K562 (cell line): ENCODE data around the gene OR52W1. TPM values are rescaled to one million over a fixed set of nuclear protein-coding genes. Genes with fewer than 3 reads are reported as not detected.

Experiments
- ARID1B ChIP-seq: fragments of 450-650 bp; IDR thresholded peaks from 2 replicates; pipeline ENCODE4 v1.6.1; 2016; ENCODE audit warnings: antibody characterized with exemption, mild to moderate bottlenecking, inconsistent platforms
- ATF7 ChIP-seq: fragments of 450-650 bp; IDR thresholded peaks from 2 replicates; pipeline ENCODE4 v1.7.1; 2014; ENCODE audit warnings: mild to moderate bottlenecking, moderate library complexity
- CBFB ChIP-seq: sonication (generic); formaldehyde crosslinking; IDR thresholded peaks from 2 replicates; pipeline ENCODE4 v1.4.0; 2020; ENCODE audit warnings: mild to moderate bottlenecking, missing genetic modification reagents
- CGGBP1 ChIP-seq: fragments of 250-450 bp; sonication (Bioruptor Pico); IDR thresholded peaks from 2 replicates; pipeline ENCODE4 v1.9.0; 2021; ENCODE audit warnings: mild to moderate bottlenecking
- CREM ChIP-seq: IDR thresholded peaks from 2 replicates; pipeline ENCODE4 v1.6.1; 2014; ENCODE audit warnings: antibody characterized with exemption, low read depth
- E2F6 ChIP-seq, 2 experiments: IDR thresholded peaks; 2 replicates each; pipeline ENCODE4 v1.6.1; 2011; ENCODE audit warnings: borderline replicate concordance in 1 of 2, control low read depth in 1 of 2, low read depth in 1 of 2, low read length in 1 of 2, mild to moderate bottlenecking in 1 of 2, mixed read lengths in 1 of 2, moderate library complexity in 1 of 2; ENCODE audit not compliant: insufficient read depth in 1 of 2, insufficient read length in 1 of 2, poor library complexity in 1 of 2, severe bottlenecking in 1 of 2; ENCODE audit errors: extremely low read depth in 1 of 2
- FOSL1 ChIP-seq: fragments of 200-800 bp; sonication (Bioruptor generic); conservative IDR thresholded peaks from 2 replicates; pipeline ENCODE4 v1.6.1; 2016; ENCODE audit warnings: missing genetic modification characterization, missing compliant biosample characterization
- KLF1 ChIP-seq: fragments of 450-650 bp; IDR thresholded peaks from 2 replicates; pipeline ENCODE4 v1.6.1; 2016; ENCODE audit warnings: missing genetic modification characterization, missing compliant biosample characterization
- MAFG ChIP-seq: fragments of 450-650 bp; conservative IDR thresholded peaks from 2 replicates; pipeline ENCODE4 v1.6.1; 2016; ENCODE audit warnings: missing genetic modification characterization, missing compliant biosample characterization
- MLX ChIP-seq, 2 experiments: fragments of 450-650 bp in 1 of 2; sonication (generic) in 1 of 2; formaldehyde crosslinking; conservative IDR thresholded peaks; 2 replicates each; pipeline versions ENCODE4 v1.4.0 to v1.8.1; 2020 to 2022; ENCODE audit warnings: mild to moderate bottlenecking in 1 of 2, missing genetic modification reagents in 1 of 2
- TAL1 ChIP-seq: fragments of 450-650 bp; IDR thresholded peaks from 2 replicates; pipeline ENCODE4 v1.6.1; 2016; ENCODE audit warnings: mild to moderate bottlenecking
- TSC22D4 ChIP-seq: fragments of 450-650 bp; IDR thresholded peaks from 2 replicates; pipeline ENCODE4 v1.6.1; 2016; ENCODE audit warnings: missing genetic modification characterization, missing biosample characterization, control low read depth
- ZNF696 ChIP-seq: fragments of 250-450 bp; sonication (Bioruptor Pico); conservative IDR thresholded peaks from 2 replicates; pipeline ENCODE4 v1.4.0; 2020; ENCODE audit warnings: mild to moderate bottlenecking, moderate library complexity
- polyA plus RNA-seq, 8 experiments: library from polyadenylated mRNA; depleted of rRNA in 4 of 8; stranded (reverse) in 5 of 8; unstranded in 3 of 8; fragments of >200 nt; fragmentation: Nextera tagmentation in 2 of 8; fragmentation: Illumina TruSeq in 1 of 8; extraction: Ambion mirVana in 2 of 8; extraction: Trizol in 1 of 8; gene quantifications; 2 replicates each; pipeline versions ENCODE4 v1.2.1 to v1.2.3, GENCODE V29; 2011 to 2014; ENCODE audit warnings: inconsistent platforms in 1 of 8, missing spikeins in 1 of 8
- total RNA-seq, 7 experiments: library from RNA; depleted of rRNA in 6 of 7; stranded (reverse); fragments of >200 nt in 6 of 7; fragmentation: Illumina TruSeq in 2 of 7; extraction: Trizol in 2 of 7; gene quantifications; 2 replicates each; pipeline versions ENCODE4 v1.2.1 to v1.2.3, GENCODE V29; 2011 to 2021; ENCODE audit warnings: low replicate concordance in 1 of 7
- TF ChIP-seq, protein P1 (sequence below): sonication (generic); formaldehyde crosslinking; IDR thresholded peaks from 2 replicates; pipeline ENCODE4 v1.8.0; 2022; ENCODE audit warnings: mild to moderate bottlenecking, missing genetic modification reagents
- TF ChIP-seq, protein P2 (sequence below): fragments of 150-350 bp; IDR thresholded peaks from 2 replicates; pipeline ENCODE4 v1.6.1; 2014; ENCODE audit warnings: low read depth, mild to moderate bottlenecking, low read length, borderline replicate concordance
- TF ChIP-seq, protein P3 (sequence below): fragments of 450-650 bp; IDR thresholded peaks from 2 replicates; pipeline ENCODE4 v1.6.1; 2018; ENCODE audit not compliant: partially characterized antibody

The OR52W1 gene
- total and polyA plus RNA-seq, 9 of the 15 experiments (the other 6 are each of a cell fraction or from before 2014, with no cell fraction given): not detected

DNA sequence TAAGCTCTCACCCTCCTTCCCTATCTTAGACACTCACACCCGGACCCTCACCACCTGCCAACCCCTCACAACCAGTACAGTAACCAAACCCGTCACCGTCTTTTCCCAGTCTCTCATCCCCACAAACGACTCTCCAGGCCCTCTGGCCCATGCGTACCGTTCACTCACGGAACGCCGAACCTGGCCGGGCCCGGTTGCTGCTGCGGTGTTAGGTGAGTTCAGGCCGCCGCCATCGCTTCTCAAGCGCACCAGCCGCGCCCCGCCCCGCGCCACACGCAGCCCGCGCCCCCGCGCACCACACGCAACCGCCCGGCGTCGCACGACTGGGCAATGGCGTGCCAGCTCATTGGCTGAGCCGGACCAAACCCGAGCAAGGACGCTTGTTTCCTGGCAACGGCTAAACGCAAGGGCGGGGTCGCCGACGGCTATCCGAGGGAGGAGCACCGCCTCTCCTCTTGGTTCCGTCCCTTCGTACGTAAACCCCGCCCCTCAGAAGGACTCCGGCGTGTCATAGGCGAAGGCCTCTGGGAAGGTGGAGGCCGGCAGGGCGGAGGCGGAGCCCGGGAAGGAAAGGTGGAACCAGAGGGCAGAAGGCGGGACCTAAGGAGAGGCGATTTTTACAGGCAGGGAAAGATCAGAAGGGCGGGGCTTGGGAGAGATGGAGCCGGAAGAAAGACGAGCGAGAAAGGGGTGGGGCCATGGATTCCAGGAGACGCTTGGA lies 35.5 kb downstream of the OR52W1 start, which contains the start of gene FHIP1B (continued):
- TF ChIP-seq MLX (CRISPR knock-in tag; conservative IDR thresholded peaks at IDR 0.05): no peak
- no peak; the same call in 1 of the 2 replicates for TF ChIP-seq ARID1B
- TF ChIP-seq FOSL1 (tag): no peak
- no peak for TF ChIP-seq TSC22D4 (tag)
- TF ChIP-seq CBFB (CRISPR knock-in tag): no peak
- TF ChIP-seq ZNF696: no peak
- TF ChIP-seq, protein P1, sequence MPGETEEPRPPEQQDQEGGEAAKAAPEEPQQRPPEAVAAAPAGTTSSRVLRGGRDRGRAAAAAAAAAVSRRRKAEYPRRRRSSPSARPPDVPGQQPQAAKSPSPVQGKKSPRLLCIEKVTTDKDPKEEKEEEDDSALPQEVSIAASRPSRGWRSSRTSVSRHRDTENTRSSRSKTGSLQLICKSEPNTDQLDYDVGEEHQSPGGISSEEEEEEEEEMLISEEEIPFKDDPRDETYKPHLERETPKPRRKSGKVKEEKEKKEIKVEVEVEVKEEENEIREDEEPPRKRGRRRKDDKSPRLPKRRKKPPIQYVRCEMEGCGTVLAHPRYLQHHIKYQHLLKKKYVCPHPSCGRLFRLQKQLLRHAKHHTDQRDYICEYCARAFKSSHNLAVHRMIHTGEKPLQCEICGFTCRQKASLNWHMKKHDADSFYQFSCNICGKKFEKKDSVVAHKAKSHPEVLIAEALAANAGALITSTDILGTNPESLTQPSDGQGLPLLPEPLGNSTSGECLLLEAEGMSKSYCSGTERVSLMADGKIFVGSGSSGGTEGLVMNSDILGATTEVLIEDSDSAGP (CRISPR knock-in tag): no peak; the same call in 1 of the 2 replicates
- TF ChIP-seq KLF1: peak; percentile 54; the same call in 1 of the 2 replicates
- TF ChIP-seq E2F6 (IDR thresholded peaks at IDR 0.05; ENCODE audit: borderline replicate concordance in 1 of 2, extremely low read depth in 1 of 2, insufficient read depth in 1 of 2, insufficient read length in 1 of 2, low read depth in 1 of 2, low read length in 1 of 2, poor library complexity in 1 of 2, severe bottlenecking in 1 of 2): peak in 1 of 2 experiments; percentile 72
- TF ChIP-seq, protein P2, sequence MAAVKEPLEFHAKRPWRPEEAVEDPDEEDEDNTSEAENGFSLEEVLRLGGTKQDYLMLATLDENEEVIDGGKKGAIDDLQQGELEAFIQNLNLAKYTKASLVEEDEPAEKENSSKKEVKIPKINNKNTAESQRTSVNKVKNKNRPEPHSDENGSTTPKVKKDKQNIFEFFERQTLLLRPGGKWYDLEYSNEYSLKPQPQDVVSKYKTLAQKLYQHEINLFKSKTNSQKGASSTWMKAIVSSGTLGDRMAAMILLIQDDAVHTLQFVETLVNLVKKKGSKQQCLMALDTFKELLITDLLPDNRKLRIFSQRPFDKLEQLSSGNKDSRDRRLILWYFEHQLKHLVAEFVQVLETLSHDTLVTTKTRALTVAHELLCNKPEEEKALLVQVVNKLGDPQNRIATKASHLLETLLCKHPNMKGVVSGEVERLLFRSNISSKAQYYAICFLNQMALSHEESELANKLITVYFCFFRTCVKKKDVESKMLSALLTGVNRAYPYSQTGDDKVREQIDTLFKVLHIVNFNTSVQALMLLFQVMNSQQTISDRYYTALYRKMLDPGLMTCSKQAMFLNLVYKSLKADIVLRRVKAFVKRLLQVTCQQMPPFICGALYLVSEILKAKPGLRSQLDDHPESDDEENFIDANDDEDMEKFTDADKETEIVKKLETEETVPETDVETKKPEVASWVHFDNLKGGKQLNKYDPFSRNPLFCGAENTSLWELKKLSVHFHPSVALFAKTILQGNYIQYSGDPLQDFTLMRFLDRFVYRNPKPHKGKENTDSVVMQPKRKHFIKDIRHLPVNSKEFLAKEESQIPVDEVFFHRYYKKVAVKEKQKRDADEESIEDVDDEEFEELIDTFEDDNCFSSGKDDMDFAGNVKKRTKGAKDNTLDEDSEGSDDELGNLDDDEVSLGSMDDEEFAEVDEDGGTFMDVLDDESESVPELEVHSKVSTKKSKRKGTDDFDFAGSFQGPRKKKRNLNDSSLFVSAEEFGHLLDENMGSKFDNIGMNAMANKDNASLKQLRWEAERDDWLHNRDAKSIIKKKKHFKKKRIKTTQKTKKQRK: no peak
- peak; percentile 87 for TF ChIP-seq ATF7
- no peak for TF ChIP-seq MAFG (tag)
- peak; percentile 93 for TF ChIP-seq CREM
- TF ChIP-seq, protein P3, sequence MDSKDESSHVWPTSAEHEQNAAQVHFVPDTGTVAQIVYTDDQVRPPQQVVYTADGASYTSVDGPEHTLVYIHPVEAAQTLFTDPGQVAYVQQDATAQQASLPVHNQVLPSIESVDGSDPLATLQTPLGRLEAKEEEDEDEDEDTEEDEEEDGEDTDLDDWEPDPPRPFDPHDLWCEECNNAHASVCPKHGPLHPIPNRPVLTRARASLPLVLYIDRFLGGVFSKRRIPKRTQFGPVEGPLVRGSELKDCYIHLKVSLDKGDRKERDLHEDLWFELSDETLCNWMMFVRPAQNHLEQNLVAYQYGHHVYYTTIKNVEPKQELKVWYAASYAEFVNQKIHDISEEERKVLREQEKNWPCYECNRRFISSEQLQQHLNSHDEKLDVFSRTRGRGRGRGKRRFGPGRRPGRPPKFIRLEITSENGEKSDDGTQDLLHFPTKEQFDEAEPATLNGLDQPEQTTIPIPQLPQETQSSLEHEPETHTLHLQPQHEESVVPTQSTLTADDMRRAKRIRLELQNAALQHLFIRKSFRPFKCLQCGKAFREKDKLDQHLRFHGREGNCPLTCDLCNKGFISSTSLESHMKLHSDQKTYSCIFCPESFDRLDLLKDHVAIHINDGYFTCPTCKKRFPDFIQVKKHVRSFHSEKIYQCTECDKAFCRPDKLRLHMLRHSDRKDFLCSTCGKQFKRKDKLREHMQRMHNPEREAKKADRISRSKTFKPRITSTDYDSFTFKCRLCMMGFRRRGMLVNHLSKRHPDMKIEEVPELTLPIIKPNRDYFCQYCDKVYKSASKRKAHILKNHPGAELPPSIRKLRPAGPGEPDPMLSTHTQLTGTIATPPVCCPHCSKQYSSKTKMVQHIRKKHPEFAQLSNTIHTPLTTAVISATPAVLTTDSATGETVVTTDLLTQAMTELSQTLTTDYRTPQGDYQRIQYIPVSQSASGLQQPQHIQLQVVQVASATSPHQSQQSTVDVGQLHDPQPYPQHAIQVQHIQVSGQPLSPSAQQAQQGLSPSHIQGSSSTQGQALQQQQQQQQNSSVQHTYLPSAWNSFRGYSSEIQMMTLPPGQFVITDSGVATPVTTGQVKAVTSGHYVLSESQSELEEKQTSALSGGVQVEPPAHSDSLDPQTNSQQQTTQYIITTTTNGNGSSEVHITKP: no peak
- no peak for TF ChIP-seq TAL1
- no peak for TF ChIP-seq CGGBP1 (CRISPR knock-in tag)
